HepG2 (cell line): ENCODE results near the gene RNF13. TPM values are rescaled to one million over a fixed set of nuclear protein-coding genes. Genes with fewer than 3 reads are reported as not detected.

Experiments
- ATAC-seq: fragments of 200-7000 bp; cut with Tn5 transposase; 3 replicates; pipeline ENCODE4 v1.9.1; 2020; ENCODE audit warnings: mild to moderate bottlenecking, moderate library complexity
- BruUV-seq: library from RNA; stranded (reverse); fragments of 400-500 nt; replicated peaks from 2 replicates; lab custom pipeline; 2021; lab: Mats Ljungman, UMichigan
- CTCF ChIA-PET: fragments of 300-600 bp; formaldehyde crosslinking; extraction: SDS; loops from one replicate; lab custom pipeline; 2021; ENCODE audit warnings: low total read pairs, inconsistent platforms, low intra/inter-chr PET ratio; lab: Yijun Ruan, JAX
- POLR2A ChIA-PET: fragments of 350-600 bp; sonication (Branson Sonifier 250); formaldehyde crosslinking; loops from one replicate; lab custom pipeline; 2020; ENCODE audit warnings: antibody characterized with exemption, inconsistent platforms; lab: Yijun Ruan, JAX
- DNase-seq: peaks from one replicate; pipeline ENCODE4 v3.0.0-alpha.2; 2015; ENCODE audit warnings: low spot score
- FAIRE-seq: peaks from 3 replicates; lab custom pipeline; 2011; peaks lifted over from hg19 to GRCh38; lab: Jason Lieb, UNC
- H2AFZ ChIP-seq: one replicate; pipeline ENCODE4 v1.6.1; 2011; ENCODE audit warnings: low read length, inconsistent platforms
- H3K27ac ChIP-seq: fragments of 300-600 bp; 3 replicates; pipeline ENCODE4 v1.8.0; 2011; ENCODE audit warnings: mixed run types, mild to moderate bottlenecking, mixed read lengths, low read length, inconsistent platforms; ENCODE audit not compliant: insufficient read depth; ENCODE audit errors: extremely low read length
- H3K27me3 ChIP-seq, 2 experiments: fragments of 200-600 bp in 1 of 2; 2 replicates in 1 of 2; 3 replicates in 1 of 2; pipeline versions ENCODE4 v1.6.0 to v1.8.0; 2011; ENCODE audit warnings: low read length in 2 of 2, mild to moderate bottlenecking in 2 of 2, moderate library complexity in 2 of 2, inconsistent platforms in 1 of 2; ENCODE audit not compliant: insufficient read depth in 2 of 2, control insufficient read depth in 1 of 2
- H3K36me3 ChIP-seq, 2 experiments: fragments of 200-600 bp in 1 of 2; replicated peaks in 1 of 2; 2 replicates in 1 of 2; 3 replicates in 1 of 2; pipeline versions ENCODE4 v1.5.1 to v1.8.0; 2011; ENCODE audit warnings: low read length in 2 of 2, inconsistent platforms in 1 of 2; ENCODE audit not compliant: insufficient read depth in 2 of 2, control insufficient read depth in 1 of 2
- H3K4me1 ChIP-seq: 2 replicates; pipeline ENCODE4 v1.5.1; 2012; ENCODE audit warnings: low read length, inconsistent platforms; ENCODE audit not compliant: insufficient read depth
- H3K4me2 ChIP-seq: 2 replicates; pipeline ENCODE4 v1.6.0; 2011; ENCODE audit warnings: low read depth, low read length, inconsistent platforms
- H3K4me3 ChIP-seq, 3 experiments: fragments of 200-600 bp in 1 of 3; sonication (generic), shearing (Covaris generic) in 1 of 3; replicated peaks in 1 of 3; 2 replicates each; pipeline ENCODE4 v1.5.1; 2011 to 2016; ENCODE audit warnings: low read length in 3 of 3, inconsistent platforms in 2 of 3, low read depth in 2 of 3, mild to moderate bottlenecking in 2 of 3, control low read depth in 1 of 3, mixed read lengths in 1 of 3; ENCODE audit not compliant: insufficient read depth in 1 of 3
- H3K79me2 ChIP-seq: one replicate; pipeline ENCODE4 v1.6.1; 2011; ENCODE audit warnings: low read length, inconsistent platforms; ENCODE audit not compliant: insufficient read depth
- H3K9ac ChIP-seq: 2 replicates; pipeline ENCODE4 v1.6.0; 2011; ENCODE audit warnings: mild to moderate bottlenecking, low read depth, low read length, inconsistent platforms; ENCODE audit not compliant: insufficient read depth
- H3K9me3 ChIP-seq: 2 replicates; pipeline ENCODE4 v1.5.1; 2012; ENCODE audit warnings: mild to moderate bottlenecking, low read length
- H4K20me1 ChIP-seq: 2 replicates; pipeline ENCODE4 v1.6.0; 2011; ENCODE audit warnings: inconsistent platforms, mild to moderate bottlenecking, low read length, moderate library complexity; ENCODE audit not compliant: insufficient read depth
- CEBPB ChIP-seq: IDR thresholded peaks from 2 replicates; pipeline ENCODE4 v1.6.1; 2011; ENCODE audit warnings: low read depth, low read length, improper control_type of control experiment, borderline replicate concordance
- CEBPG ChIP-seq: IDR thresholded peaks from 2 replicates; pipeline ENCODE4 v1.6.1; 2016
- FOXC1 ChIP-seq: sonication (generic); formaldehyde crosslinking; IDR thresholded peaks from 2 replicates; pipeline ENCODE4 v1.8.0; 2022; ENCODE audit warnings: mild to moderate bottlenecking, missing genetic modification reagents, borderline replicate concordance
- LCORL ChIP-seq, 2 experiments: fragments of 450-650 bp in 1 of 2; sonication (generic) in 1 of 2; formaldehyde crosslinking in 1 of 2; IDR thresholded peaks; 2 replicates each; pipeline versions ENCODE4 v1.5.0 to v1.6.1; 2017 to 2020; ENCODE audit warnings: antibody characterized with exemption in 1 of 2, missing genetic modification reagents in 1 of 2
- MXD3 ChIP-seq: IDR thresholded peaks from 2 replicates; pipeline ENCODE4 v1.6.1; 2016; ENCODE audit warnings: mild to moderate bottlenecking, missing biosample characterization, missing genetic modification reagents
- NR2F1 ChIP-seq, 2 experiments: fragments of 450-650 bp in 1 of 2; formaldehyde crosslinking in 1 of 2; IDR thresholded peaks; 2 replicates each; pipeline versions ENCODE4 v1.5.0 to v1.6.1; 2016 to 2020; ENCODE audit warnings: mild to moderate bottlenecking in 1 of 2, missing compliant biosample characterization in 1 of 2, missing genetic modification reagents in 1 of 2, moderate library complexity in 1 of 2
- RAD21 ChIP-seq: fragments of 450-650 bp; formaldehyde crosslinking; IDR thresholded peaks from 2 replicates; pipeline ENCODE4 v1.5.0; 2020; ENCODE audit warnings: mild to moderate bottlenecking
- RBM22 ChIP-seq: fragments of 200-400 bp; formaldehyde crosslinking; optimal IDR thresholded peaks from 2 replicates; pipeline ENCODE3; 2017; ENCODE audit warnings: mild to moderate bottlenecking, low read length, moderate library complexity
- SMC3 ChIP-seq: IDR thresholded peaks from 2 replicates; pipeline ENCODE4 v1.6.1; 2011; ENCODE audit warnings: low read length, improper control_type of control experiment
- STAG1 ChIP-seq: sonication (generic); formaldehyde crosslinking; IDR thresholded peaks from 2 replicates; pipeline ENCODE4 v1.4.0; 2020; ENCODE audit warnings: missing genetic modification reagents
- YEATS4 ChIP-seq: sonication (generic); formaldehyde crosslinking; IDR thresholded peaks from 2 replicates; pipeline ENCODE4 v1.4.0; 2020; ENCODE audit warnings: missing genetic modification reagents, borderline replicate concordance
- ZMYM4 ChIP-seq: sonication (generic); formaldehyde crosslinking; IDR thresholded peaks from 2 replicates; pipeline ENCODE4 v1.8.1; 2023; ENCODE audit warnings: mild to moderate bottlenecking, missing genetic modification reagents
- ZNF292 ChIP-seq: sonication (generic); formaldehyde crosslinking; IDR thresholded peaks from 2 replicates; pipeline ENCODE4 v1.8.1; 2022; ENCODE audit warnings: mild to moderate bottlenecking, low read depth, missing genetic modification reagents, borderline replicate concordance
- ZNF432 ChIP-seq: sonication (generic); formaldehyde crosslinking; IDR thresholded peaks from 2 replicates; pipeline ENCODE4 v1.5.0; 2020; ENCODE audit warnings: missing genetic modification reagents, mild to moderate bottlenecking, borderline replicate concordance
- WGBS: methylation state at CpG from one replicate; pipeline ENCODE4 v1.1.6; 2017; ENCODE audit warnings: low lambda C conversion rate; 5-methylcytosine and 5-hydroxymethylcytosine counted together
- in situ Hi-C: cut with HindIII; loops from 2 replicates; pipeline ENCODE4 v1.10.0; 2017; ENCODE audit warnings: low pct_unique_long_range_greater_than_20kb; ENCODE audit not compliant: extremely low pct_ligation_motif_present
- intact Hi-C: fragments of 100-400 bp; cut with micrococcal nuclease; formaldehyde crosslinking; loops from one replicate; pipeline ENCODE4 v1.10.0; 2022; ENCODE audit not compliant: unreplicated experiment
- polyA plus RNA-seq, 8 experiments: library from polyadenylated mRNA; depleted of rRNA in 3 of 8; stranded (reverse) in 7 of 8; unstranded in 1 of 8; fragments of >200 nt; fragmentation: Illumina TruSeq in 4 of 8; extraction: Trizol in 4 of 8; gene quantifications; 2 replicates each; pipeline versions ENCODE4 v1.2.1 to v1.2.3, GENCODE V29; 2011 to 2016; ENCODE audit warnings: low read depth in 4 of 8, missing spikeins in 1 of 8, mixed read lengths in 1 of 8; ENCODE audit not compliant: insufficient read depth in 1 of 8
- total RNA-seq, 5 experiments: library from RNA; depleted of rRNA; stranded (reverse); fragments of >200 nt; fragmentation: Illumina TruSeq; extraction: Trizol; gene quantifications; 2 replicates each; pipeline ENCODE4 v1.2.3, GENCODE V29; 2016; ENCODE audit warnings: low read depth in 1 of 5
- TF ChIP-seq, protein P1 (sequence below): sonication (generic); formaldehyde crosslinking; IDR thresholded peaks from 2 replicates; pipeline ENCODE4 v1.5.0; 2020; ENCODE audit warnings: mild to moderate bottlenecking, missing genetic modification reagents, moderate library complexity
- TF ChIP-seq, protein P2 (sequence below): IDR thresholded peaks from 2 replicates; pipeline ENCODE4 v1.6.1; 2016; ENCODE audit warnings: low read depth, borderline replicate concordance

The RNF13 gene
- total and polyA plus RNA-seq, 2 of the 13 experiments (the other 11 are each of a cell fraction or from before 2014, with no cell fraction given) = 39.8 to 46.0 TPM

DNA sequence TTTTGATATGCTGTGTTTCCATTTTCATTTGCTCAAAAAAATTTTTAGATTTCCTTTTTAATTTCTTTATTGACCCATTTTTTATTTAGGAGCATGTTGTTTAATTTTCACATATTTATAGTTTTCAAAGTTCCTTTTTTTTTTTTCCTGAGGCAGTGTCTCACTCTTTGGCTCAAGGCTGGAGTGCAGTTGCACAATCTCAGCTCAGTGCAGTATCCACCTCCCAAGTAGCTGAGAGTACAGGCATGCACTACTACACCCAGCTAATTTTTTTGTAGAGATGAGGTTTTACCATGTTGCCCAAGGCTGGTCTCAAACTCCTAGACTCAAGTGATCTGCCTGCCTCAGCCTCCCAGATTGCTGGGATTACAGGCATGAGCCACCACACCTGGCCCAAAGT, 121.5 kb downstream of the RNF13 start:
- POLR2A ChIA-PET = no interaction called here
- no peak for ATAC-seq

GRCh38 chr3:149936812-149937230, 123.8 kb downstream of the RNF13 start:
- intact Hi-C loops (loop anchor here (1.0 to 10.0 kb wide), 3 partner anchors 247 to 478 kb away; no protein-coding TSS in a partner anchor), in situ Hi-C loops (no loop called here)
- peaks cover 0 to 11% of the 10 kb centered on the region in 2 experiments; a peak in 3 of 5 replicates for H3K36me3 ChIP-seq
- no peak overlapping the region for H3K4me3 ChIP-seq
- H4K20me1 ChIP-seq = no peaks in the 10 kb centered on the region
- H3K4me2 ChIP-seq = no peak overlapping the region
- 27% methylated on average over 7 of the region's 7 CpGs for WGBS
- no peak overlapping the region for H3K27ac ChIP-seq
- no peaks in the 10 kb centered on the region for H3K4me1 ChIP-seq
- H3K27me3 ChIP-seq = no peaks in the 10 kb centered on the region
- DNase-seq (peak; percentile 47), FAIRE-seq (no peak), ATAC-seq (peak; percentile 88)
- BruUV-seq = no TSS peak
- no peak overlapping the region for H3K9ac ChIP-seq
- H2AFZ ChIP-seq = no peak overlapping the region
- POLR2A ChIA-PET = no interaction called here
- CTCF ChIA-PET = interaction anchor here (0.9 to 1.9 kb wide), 2 partner anchors 247 to 284 kb away, joined by 6 to 14 read pairs; no protein-coding TSS in a partner anchor
- H3K9me3 ChIP-seq = no peaks in the 10 kb centered on the region
- no peaks in the 10 kb centered on the region for H3K79me2 ChIP-seq
- TF ChIP-seq, protein P1, sequence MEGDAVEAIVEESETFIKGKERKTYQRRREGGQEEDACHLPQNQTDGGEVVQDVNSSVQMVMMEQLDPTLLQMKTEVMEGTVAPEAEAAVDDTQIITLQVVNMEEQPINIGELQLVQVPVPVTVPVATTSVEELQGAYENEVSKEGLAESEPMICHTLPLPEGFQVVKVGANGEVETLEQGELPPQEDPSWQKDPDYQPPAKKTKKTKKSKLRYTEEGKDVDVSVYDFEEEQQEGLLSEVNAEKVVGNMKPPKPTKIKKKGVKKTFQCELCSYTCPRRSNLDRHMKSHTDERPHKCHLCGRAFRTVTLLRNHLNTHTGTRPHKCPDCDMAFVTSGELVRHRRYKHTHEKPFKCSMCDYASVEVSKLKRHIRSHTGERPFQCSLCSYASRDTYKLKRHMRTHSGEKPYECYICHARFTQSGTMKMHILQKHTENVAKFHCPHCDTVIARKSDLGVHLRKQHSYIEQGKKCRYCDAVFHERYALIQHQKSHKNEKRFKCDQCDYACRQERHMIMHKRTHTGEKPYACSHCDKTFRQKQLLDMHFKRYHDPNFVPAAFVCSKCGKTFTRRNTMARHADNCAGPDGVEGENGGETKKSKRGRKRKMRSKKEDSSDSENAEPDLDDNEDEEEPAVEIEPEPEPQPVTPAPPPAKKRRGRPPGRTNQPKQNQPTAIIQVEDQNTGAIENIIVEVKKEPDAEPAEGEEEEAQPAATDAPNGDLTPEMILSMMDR (CRISPR knock-in tag) = peak; percentile 88
- TF ChIP-seq SMC3 = peak; percentile 66
- no peak for TF ChIP-seq ZNF292
- TF ChIP-seq MXD3 (CRISPR knock-in tag) = no peak
- no peak for TF ChIP-seq ZNF432 (CRISPR knock-in tag)
- TF ChIP-seq NR2F1 (CRISPR knock-in tag; IDR thresholded peaks at IDR 0.05) = no peak
- TF ChIP-seq LCORL (IDR thresholded peaks at IDR 0.05) = no peak
- TF ChIP-seq LCORL (CRISPR knock-in tag; IDR thresholded peaks at IDR 0.05) = no peak
- TF ChIP-seq RAD21 (CRISPR knock-in tag) = peak; percentile 67
- TF ChIP-seq, protein P2, sequence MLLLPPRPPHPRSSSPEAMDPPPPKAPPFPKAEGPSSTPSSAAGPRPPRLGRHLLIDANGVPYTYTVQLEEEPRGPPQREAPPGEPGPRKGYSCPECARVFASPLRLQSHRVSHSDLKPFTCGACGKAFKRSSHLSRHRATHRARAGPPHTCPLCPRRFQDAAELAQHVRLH (CRISPR knock-in tag) = 0 out of 2 replicates have a peak, but pooled peaks have one; percentile 38
- peak; percentile 22 for TF ChIP-seq RBM22
- TF ChIP-seq FOXC1 (CRISPR knock-in tag) = peak; percentile 23; the same call in 1 of the 2 replicates
- 0 out of 2 replicates have a peak, but pooled peaks have one; percentile 29 for TF ChIP-seq ZMYM4 (CRISPR knock-in tag)
- TF ChIP-seq STAG1 = peak; percentile 85

More for the DNA sequence above, 121.5 kb downstream of the RNF13 start:
- Histone ChIP-seq H3K4me3 (no peak overlapping the region), H2AFZ (no peak overlapping the region), H3K9ac (no peak overlapping the region), H3K9me3 (no peaks in the 10 kb centered on the region), H3K79me2 (no peaks in the 10 kb centered on the region), H3K36me3 (peaks cover 0 to 9% of the 10 kb centered on the region in 2 experiments; a peak in 2 of 5 replicates), H3K4me1 (no peaks in the 10 kb centered on the region), H3K27me3 (no peaks in the 10 kb centered on the region), H3K4me2 (no peak overlapping the region), H3K27ac (no peak overlapping the region), H4K20me1 (no peaks in the 10 kb centered on the region)
- DNase-seq (no peak), FAIRE-seq (no peak)
- no TSS peak for BruUV-seq
- CTCF ChIA-PET = no interaction called here
- in situ Hi-C loops = no loop called here
- TF ChIP-seq YEATS4 (CRISPR knock-in tag) (no peak), CEBPG (peak; percentile 47; the same call in 1 of the 2 replicates), CEBPB (peak; percentile 51; the same call in 1 of the 2 replicates)
- intact Hi-C loops = loop anchor here (10.0 kb wide), 1 partner anchor 480 kb away; no protein-coding TSS in a partner anchor
